22Rv1 (cell line): ENCODE measurements around the gene IFNG-AS1.

Source experiments
- H3K27ac ChIP-seq: fragments of 450-650 bp; 2 replicates; pipeline ENCODE4 v1.5.1; 2017
- ZFX ChIP-seq: fragments of 450-650 bp; IDR thresholded peaks from 2 replicates; pipeline ENCODE4 v1.6.1; 2017; ENCODE audit warnings: antibody characterized with exemption, borderline replicate concordance
- TF ChIP-seq, protein P1 (sequence below): fragments of 450-650 bp; IDR thresholded peaks from 2 replicates; pipeline ENCODE4 v1.5.1; 2017; ENCODE audit warnings: mild to moderate bottlenecking

The IFNG-AS1 gene

DNA sequence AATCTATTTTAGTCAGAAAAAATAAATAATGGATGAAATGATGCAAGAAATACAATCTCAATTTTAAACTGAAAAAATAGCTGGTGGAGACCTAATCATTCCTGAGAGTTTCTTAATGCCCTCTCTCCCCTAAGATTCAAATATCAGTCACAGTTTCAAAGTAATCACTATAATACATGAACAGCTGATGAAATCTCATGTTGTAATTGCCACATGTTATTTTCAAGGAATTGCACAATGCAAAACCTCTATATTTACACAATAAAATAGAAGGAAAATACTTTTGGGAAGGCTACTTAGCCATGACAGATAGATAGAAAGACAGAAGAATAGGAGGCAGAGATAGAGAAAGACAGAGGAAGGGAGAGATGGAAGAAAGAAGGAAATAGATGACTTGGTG is 18.2 kb downstream of the IFNG-AS1 start:
- no peak for TF ChIP-seq ZFX
- TF ChIP-seq, protein P1, sequence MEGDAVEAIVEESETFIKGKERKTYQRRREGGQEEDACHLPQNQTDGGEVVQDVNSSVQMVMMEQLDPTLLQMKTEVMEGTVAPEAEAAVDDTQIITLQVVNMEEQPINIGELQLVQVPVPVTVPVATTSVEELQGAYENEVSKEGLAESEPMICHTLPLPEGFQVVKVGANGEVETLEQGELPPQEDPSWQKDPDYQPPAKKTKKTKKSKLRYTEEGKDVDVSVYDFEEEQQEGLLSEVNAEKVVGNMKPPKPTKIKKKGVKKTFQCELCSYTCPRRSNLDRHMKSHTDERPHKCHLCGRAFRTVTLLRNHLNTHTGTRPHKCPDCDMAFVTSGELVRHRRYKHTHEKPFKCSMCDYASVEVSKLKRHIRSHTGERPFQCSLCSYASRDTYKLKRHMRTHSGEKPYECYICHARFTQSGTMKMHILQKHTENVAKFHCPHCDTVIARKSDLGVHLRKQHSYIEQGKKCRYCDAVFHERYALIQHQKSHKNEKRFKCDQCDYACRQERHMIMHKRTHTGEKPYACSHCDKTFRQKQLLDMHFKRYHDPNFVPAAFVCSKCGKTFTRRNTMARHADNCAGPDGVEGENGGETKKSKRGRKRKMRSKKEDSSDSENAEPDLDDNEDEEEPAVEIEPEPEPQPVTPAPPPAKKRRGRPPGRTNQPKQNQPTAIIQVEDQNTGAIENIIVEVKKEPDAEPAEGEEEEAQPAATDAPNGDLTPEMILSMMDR, result no peak

DNA sequence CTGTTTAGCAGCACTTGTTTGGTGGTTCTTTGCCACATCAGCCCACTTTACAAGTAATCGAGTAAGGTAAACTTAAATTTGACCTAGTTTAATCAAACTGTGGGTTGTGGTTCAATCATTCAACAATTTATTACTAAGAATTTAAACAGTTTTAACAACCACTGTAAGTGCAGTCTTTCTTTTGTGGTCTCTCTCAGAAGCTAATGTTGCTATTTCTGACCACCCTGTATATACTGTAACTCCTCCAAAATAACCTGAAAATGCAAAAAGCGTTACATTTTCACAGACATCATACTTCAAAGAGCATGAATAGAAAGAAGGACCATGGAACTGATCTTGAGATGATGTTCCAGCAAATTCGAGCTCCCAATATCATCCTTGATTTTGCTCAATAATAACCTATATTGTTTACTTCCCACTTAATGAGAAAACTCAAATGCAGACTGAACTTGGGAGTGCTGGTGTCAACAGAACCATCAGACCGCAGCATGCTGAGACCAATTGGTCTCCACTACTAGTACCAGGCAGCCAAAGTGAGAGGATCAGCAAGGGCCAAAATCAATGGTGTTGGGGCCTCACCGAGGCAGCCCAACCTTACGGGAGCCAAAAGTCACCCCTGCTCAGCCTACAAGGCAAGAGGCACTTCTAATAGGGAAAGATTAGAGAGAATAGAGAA is 22.1 kb downstream of the IFNG-AS1 start:
- H3K27ac ChIP-seq, result no peak overlapping the region
- TF ChIP-seq ZFX, result no peak
- TF ChIP-seq, protein P1, result no peak

More for the DNA sequence above, 18.2 kb downstream of the IFNG-AS1 start:
- no peak overlapping the region for H3K27ac ChIP-seq

GRCh38 chr12:68011882-68012207 is 22.6 kb downstream of the IFNG-AS1 start:
- H3K27ac ChIP-seq, result no peak overlapping the region
- no peak for TF ChIP-seq ZFX
- TF ChIP-seq, protein P1, result no peak

GRCh38 chr12:68012712-68013111 is 23.5 kb downstream of the IFNG-AS1 start:
- no peak for TF ChIP-seq ZFX
- TF ChIP-seq, protein P1, result no peak
- no peak overlapping the region for H3K27ac ChIP-seq

- TF ChIP-seq, protein P1, result no peak
- no peak for TF ChIP-seq ZFX
- no peak overlapping the region for H3K27ac ChIP-seq
Measured at GRCh38 chr12:68013181-68013580, 23.9 kb downstream of the IFNG-AS1 start.

GRCh38 chr12:68016136-68016535 is 26.9 kb downstream of the IFNG-AS1 start:
- H3K27ac ChIP-seq, result no peak overlapping the region

GRCh38 chr12:68018315-68018714 is 29.1 kb downstream of the IFNG-AS1 start:
- H3K27ac ChIP-seq, result no peak overlapping the region
- TF ChIP-seq, protein P1, result no peak
- TF ChIP-seq ZFX, result no peak

More at GRCh38 chr12:68016136-68016535, 26.9 kb downstream of the IFNG-AS1 start:
- TF ChIP-seq, protein P1, result no peak
- no peak for TF ChIP-seq ZFX
